ENCODE results near the gene ROS1. TPM values are rescaled to one million over a fixed set of nuclear protein-coding genes. Genes with fewer than 3 reads are reported as not detected.

Gene ROS1
- total and polyA plus RNA-seq, 2 donors (not counting 1 experiment from before 2014, with no cell fraction given), result under 0.01 to 0.01 TPM

GRCh38 chr6:117264692-117265409 lies 160.9 kb downstream of the ROS1 start:
- no peaks in the 10 kb centered on the region for H4K20me1 ChIP-seq (ENCODE audit: control insufficient read depth, extremely low read depth, insufficient read depth, low read length)
- peak overlapping the region; percentile 79 for H3K4me2 ChIP-seq (ENCODE audit: extremely low read depth, insufficient read depth, low read length)
- H3K4me1 ChIP-seq (ENCODE audit: control insufficient read depth, extremely low read depth, insufficient read depth, low read length), result peaks cover 3% of the 10 kb centered on the region
- peak; percentile 12 to 27 for DNase-seq (ENCODE audit: low read depth in 2 of 2)
- H3K27me3 ChIP-seq (ENCODE audit: control insufficient read depth, insufficient read depth, low read length), result peaks cover 67% of the 10 kb centered on the region
- no peaks in the 10 kb centered on the region for H3K36me3 ChIP-seq (ENCODE audit: control insufficient read depth, insufficient read depth, low read length)
- TF ChIP-seq CTCF (conservative IDR thresholded peaks at IDR 0.05 in 1 of 2, IDR thresholded peaks at IDR 0.05 in 1 of 2; ENCODE audit: low read depth in 1 of 2, low read length in 2 of 2) (no peak), EZH2 (IDR thresholded peaks at IDR 0.05; ENCODE audit: low read length, missing control alignments) (peak; percentile 94)
- no peaks in the 10 kb centered on the region for H3K79me2 ChIP-seq (ENCODE audit: control insufficient read depth, insufficient read depth, low read length)
- H3K27ac ChIP-seq (ENCODE audit: insufficient read depth, low read length), result no peak overlapping the region
- H2AFZ ChIP-seq (ENCODE audit: low read length), result no peak overlapping the region
- H3K4me3 ChIP-seq (replicated peaks in 1 of 4; ENCODE audit: control extremely low read depth in 1 of 4, insufficient read depth in 1 of 4, low read depth in 3 of 4, low read length in 4 of 4), result peak overlapping the region; percentile 13 to 55 (median 36)
- H3K9me3 ChIP-seq (ENCODE audit: control insufficient read depth, insufficient read depth, low read depth, low read length), result no peaks in the 10 kb centered on the region
- no peak overlapping the region for H3K9ac ChIP-seq (ENCODE audit: insufficient read depth, low read length)

GRCh38 chr6:117264369-117264691 lies 161.4 kb downstream of the ROS1 start:
- no peak overlapping the region for H2AFZ ChIP-seq (ENCODE audit: low read length)
- DNase-seq (ENCODE audit: low read depth in 2 of 2), result no peak
- H3K9me3 ChIP-seq (ENCODE audit: control insufficient read depth, insufficient read depth, low read depth, low read length), result no peaks in the 10 kb centered on the region
- H3K27me3 ChIP-seq (ENCODE audit: control insufficient read depth, insufficient read depth, low read length), result peaks cover 62% of the 10 kb centered on the region
- TF ChIP-seq CTCF (conservative IDR thresholded peaks at IDR 0.05 in 1 of 2, IDR thresholded peaks at IDR 0.05 in 1 of 2; ENCODE audit: low read depth in 1 of 2, low read length in 2 of 2) (no peak), EZH2 (IDR thresholded peaks at IDR 0.05; ENCODE audit: low read length, missing control alignments) (no peak)
- H3K36me3 ChIP-seq (ENCODE audit: control insufficient read depth, insufficient read depth, low read length), result no peaks in the 10 kb centered on the region
- H3K27ac ChIP-seq (ENCODE audit: insufficient read depth, low read length), result no peak overlapping the region
- no peak overlapping the region for H3K9ac ChIP-seq (ENCODE audit: insufficient read depth, low read length)
- H3K4me2 ChIP-seq (ENCODE audit: extremely low read depth, insufficient read depth, low read length), result peak overlapping the region; percentile 79
- peaks cover 3% of the 10 kb centered on the region for H3K4me1 ChIP-seq (ENCODE audit: control insufficient read depth, extremely low read depth, insufficient read depth, low read length)
- no peaks in the 10 kb centered on the region for H4K20me1 ChIP-seq (ENCODE audit: control insufficient read depth, extremely low read depth, insufficient read depth, low read length)
- peak overlapping the region in 2 of 4 experiments; percentile 49 to 55 for H3K4me3 ChIP-seq (replicated peaks in 1 of 4; ENCODE audit: control extremely low read depth in 1 of 4, insufficient read depth in 1 of 4, low read depth in 3 of 4, low read length in 4 of 4)
- no peaks in the 10 kb centered on the region for H3K79me2 ChIP-seq (ENCODE audit: control insufficient read depth, insufficient read depth, low read length)

GRCh38 chr6:117263353-117263927 lies 162.3 kb downstream of the ROS1 start:
- Histone ChIP-seq H3K9me3 (ENCODE audit: control insufficient read depth, insufficient read depth, low read depth, low read length) (no peaks in the 10 kb centered on the region), H3K27ac (ENCODE audit: insufficient read depth, low read length) (no peak overlapping the region), H3K79me2 (ENCODE audit: control insufficient read depth, insufficient read depth, low read length) (no peaks in the 10 kb centered on the region), H3K4me2 (ENCODE audit: extremely low read depth, insufficient read depth, low read length) (no peak overlapping the region), H3K4me1 (ENCODE audit: control insufficient read depth, extremely low read depth, insufficient read depth, low read length) (peaks cover 3% of the 10 kb centered on the region), H3K9ac (ENCODE audit: insufficient read depth, low read length) (no peak overlapping the region), H3K36me3 (ENCODE audit: control insufficient read depth, insufficient read depth, low read length) (no peaks in the 10 kb centered on the region), H3K4me3 (replicated peaks in 1 of 4; ENCODE audit: control extremely low read depth in 1 of 4, insufficient read depth in 1 of 4, low read depth in 3 of 4, low read length in 4 of 4) (no peak overlapping the region), H4K20me1 (ENCODE audit: control insufficient read depth, extremely low read depth, insufficient read depth, low read length) (no peaks in the 10 kb centered on the region), H2AFZ (ENCODE audit: low read length) (no peak overlapping the region), H3K27me3 (ENCODE audit: control insufficient read depth, insufficient read depth, low read length) (peaks cover 53% of the 10 kb centered on the region)
- no peak for DNase-seq (ENCODE audit: low read depth in 2 of 2)
- no peak for TF ChIP-seq EZH2 (IDR thresholded peaks at IDR 0.05; ENCODE audit: low read length, missing control alignments)
- TF ChIP-seq CTCF (conservative IDR thresholded peaks at IDR 0.05 in 1 of 2, IDR thresholded peaks at IDR 0.05 in 1 of 2; ENCODE audit: low read depth in 1 of 2, low read length in 2 of 2), result no peak
